Effector memory CD4-positive, alpha-beta T cell (primary cell): Measurements from ENCODE around the gene HOXD3.

Experiments
- DNase-seq, 3 donors: peaks; one replicate each; pipeline ENCODE4 v3.0.0-alpha.2; 2020
- H3K27ac ChIP-seq: 2 replicates; pipeline ENCODE4 v1.7.0; 2013; ENCODE audit warnings: mild to moderate bottlenecking, low read length, moderate library complexity; ENCODE audit not compliant: insufficient read depth, poor library complexity, severe bottlenecking
- H3K27me3 ChIP-seq: replicated peaks from 2 replicates; pipeline ENCODE4 v1.7.0; 2013; ENCODE audit warnings: mild to moderate bottlenecking, low read length; ENCODE audit not compliant: insufficient read depth, control insufficient read depth, poor library complexity, severe bottlenecking
- H3K36me3 ChIP-seq: 2 replicates; pipeline ENCODE4 v1.7.0; 2013; ENCODE audit warnings: mild to moderate bottlenecking, low read length, moderate library complexity; ENCODE audit not compliant: control insufficient read depth, insufficient read depth
- H3K4me1 ChIP-seq: 2 replicates; pipeline ENCODE4 v1.7.0; 2013; ENCODE audit warnings: low read length, mild to moderate bottlenecking; ENCODE audit not compliant: control insufficient read depth, insufficient read depth, poor library complexity, severe bottlenecking
- H3K4me3 ChIP-seq: 2 replicates; pipeline ENCODE4 v1.7.0; 2013; ENCODE audit warnings: low read length, low read depth, mild to moderate bottlenecking; ENCODE audit not compliant: insufficient read depth, poor library complexity, severe bottlenecking
- H3K9me3 ChIP-seq: 2 replicates; pipeline ENCODE4 v1.7.0; 2013; ENCODE audit warnings: mild to moderate bottlenecking, low read length, moderate library complexity; ENCODE audit not compliant: control insufficient read depth

HOXD3 gene

GRCh38 chr2:176128172-176128981, 28.7 kb upstream of the HOXD3 start:
- Histone ChIP-seq H3K9me3 (no peaks in the 10 kb centered on the region), H3K27ac (no peak overlapping the region), H3K4me1 (peaks cover 20% of the 10 kb centered on the region), H3K27me3 (peaks cover 93% of the 10 kb centered on the region), H3K36me3 (no peaks in the 10 kb centered on the region), H3K4me3 (no peak overlapping the region)
- DNase-seq = no peak

GRCh38 chr2:176128982-176129796, 27.9 kb upstream of the HOXD3 start, which contains the start of gene HOXD8:
TSS of gene HOXD8 (plus strand) at chr2:176129705. CDS start at chr2:176130367, 662 bp downstream.
- DNase-seq = no peak
- Histone ChIP-seq H3K36me3 (no peaks in the 10 kb centered on the region), H3K4me1 (peaks cover 19% of the 10 kb centered on the region), H3K4me3 (peak within 1 kb of the TSS; percentile 32), H3K27ac (no peak within 1 kb of the TSS), H3K9me3 (no peaks in the 10 kb centered on the region), H3K27me3 (peaks cover 89% of the 10 kb centered on the region)

- DNase-seq = no peak
- no peak overlapping the region for H3K4me3 ChIP-seq
- peaks cover 89% of the 10 kb centered on the region for H3K27me3 ChIP-seq
- no peaks in the 10 kb centered on the region for H3K9me3 ChIP-seq
- H3K27ac ChIP-seq = no peak overlapping the region
- H3K36me3 ChIP-seq = no peaks in the 10 kb centered on the region
- H3K4me1 ChIP-seq = peaks cover 19% of the 10 kb centered on the region
These were observed 27.3 kb upstream of the HOXD3 start for GRCh38 chr2:176129813-176130146.

GRCh38 chr2:176130147-176130956, 26.8 kb upstream of the HOXD3 start:
- Histone ChIP-seq H3K36me3 (no peaks in the 10 kb centered on the region), H3K4me3 (peak overlapping the region; percentile 32), H3K9me3 (no peaks in the 10 kb centered on the region), H3K4me1 (peaks cover 19% of the 10 kb centered on the region), H3K27ac (no peak overlapping the region), H3K27me3 (peaks cover 89% of the 10 kb centered on the region)
- no peak for DNase-seq

GRCh38 chr2:176130957-176131847, 25.9 kb upstream of the HOXD3 start:
- Histone ChIP-seq H3K4me3 (peak overlapping the region; percentile 32), H3K36me3 (no peaks in the 10 kb centered on the region), H3K9me3 (no peaks in the 10 kb centered on the region), H3K4me1 (peaks cover 22% of the 10 kb centered on the region), H3K27ac (no peak overlapping the region), H3K27me3 (peaks cover 91% of the 10 kb centered on the region)
- no peak for DNase-seq

- H3K9me3 ChIP-seq = no peaks in the 10 kb centered on the region
- peak overlapping the region; percentile 51 for H3K4me3 ChIP-seq
- H3K36me3 ChIP-seq = no peaks in the 10 kb centered on the region
- H3K4me1 ChIP-seq = peaks cover 28% of the 10 kb centered on the region
- DNase-seq = no peak
- no peak overlapping the region for H3K27ac ChIP-seq
- peaks cover 92% of the 10 kb centered on the region for H3K27me3 ChIP-seq
These were observed 25.3 kb upstream of the HOXD3 start for GRCh38 chr2:176131848-176132158.

- DNase-seq = no peak
These were observed 24.6 kb upstream of the HOXD3 start for GRCh38 chr2:176132205-176133171.

GRCh38 chr2:176133389-176133788, 23.7 kb upstream of the HOXD3 start:
- Histone ChIP-seq H3K27me3 (peaks cover 90% of the 10 kb centered on the region), H3K36me3 (no peaks in the 10 kb centered on the region), H3K4me3 (no peak overlapping the region), H3K27ac (no peak overlapping the region), H3K4me1 (peaks cover 28% of the 10 kb centered on the region), H3K9me3 (no peaks in the 10 kb centered on the region)
- no peak for DNase-seq

More at GRCh38 chr2:176132205-176133171, 24.6 kb upstream of the HOXD3 start:
- no peaks in the 10 kb centered on the region for H3K9me3 ChIP-seq
- peaks cover 92% of the 10 kb centered on the region for H3K27me3 ChIP-seq
- H3K27ac ChIP-seq = no peak overlapping the region
- H3K4me3 ChIP-seq = peak overlapping the region; percentile 51
- no peaks in the 10 kb centered on the region for H3K36me3 ChIP-seq
- peaks cover 28% of the 10 kb centered on the region for H3K4me1 ChIP-seq
